Measurements from ENCODE around the gene PRSS35. TPM values are rescaled to one million over a fixed set of nuclear protein-coding genes. Genes with fewer than 3 reads are reported as not detected.
A peak's percentile ranks its signal among the peaks of the same experiment; 100 is the strongest.

Gene PRSS35, protein sequence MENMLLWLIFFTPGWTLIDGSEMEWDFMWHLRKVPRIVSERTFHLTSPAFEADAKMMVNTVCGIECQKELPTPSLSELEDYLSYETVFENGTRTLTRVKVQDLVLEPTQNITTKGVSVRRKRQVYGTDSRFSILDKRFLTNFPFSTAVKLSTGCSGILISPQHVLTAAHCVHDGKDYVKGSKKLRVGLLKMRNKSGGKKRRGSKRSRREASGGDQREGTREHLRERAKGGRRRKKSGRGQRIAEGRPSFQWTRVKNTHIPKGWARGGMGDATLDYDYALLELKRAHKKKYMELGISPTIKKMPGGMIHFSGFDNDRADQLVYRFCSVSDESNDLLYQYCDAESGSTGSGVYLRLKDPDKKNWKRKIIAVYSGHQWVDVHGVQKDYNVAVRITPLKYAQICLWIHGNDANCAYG
- 1 to 10 TPM in 1 of 4 donors, under 1 TPM in 3; 0.20 to 2.6 (median 0.57) TPM for total RNA-seq

DNA sequence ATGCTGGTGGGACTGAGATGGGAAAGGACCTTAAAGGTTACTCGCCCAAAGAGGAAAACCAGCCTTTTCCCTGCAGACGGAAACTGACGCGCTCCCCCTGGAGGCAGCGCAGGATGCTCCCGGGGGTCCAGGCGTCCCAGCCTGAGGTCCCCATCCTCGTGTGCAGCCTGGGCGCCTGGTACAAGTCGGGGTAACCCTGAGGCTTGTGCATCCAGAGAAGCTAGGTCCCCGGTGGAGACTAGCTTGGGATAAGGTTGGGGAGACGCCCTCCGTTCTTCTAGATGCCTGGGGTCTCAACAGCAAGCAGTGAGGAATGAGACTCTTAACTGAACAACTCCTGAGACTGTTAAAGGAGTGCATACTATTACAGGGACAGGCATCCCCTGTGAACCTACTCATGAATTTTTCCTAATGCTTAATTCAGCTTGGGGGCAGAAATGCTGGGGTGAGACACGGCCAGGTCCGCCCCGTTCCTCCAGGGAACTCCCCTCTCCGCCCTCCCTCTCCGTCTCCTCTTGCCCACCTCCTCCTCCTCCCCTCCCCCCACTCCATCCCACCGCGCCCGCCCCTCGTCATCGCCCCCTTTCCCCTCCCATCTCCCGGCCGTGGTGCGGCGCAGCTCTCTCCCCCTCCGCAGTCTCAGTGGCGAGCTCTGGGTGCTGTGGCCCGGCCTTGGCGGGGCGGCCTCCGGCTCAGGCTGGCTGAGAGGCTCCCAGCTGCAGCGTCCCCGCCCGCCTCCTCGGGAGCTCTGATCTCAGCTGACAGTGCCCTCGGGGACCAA, at the start of gene PRSS35:
PRSS35 (plus strand) TSS at position 634 of the 781 bp plus-strand sequence. CDS start 10,908 bp downstream, outside the sequence.
- TF ChIP-seq POLR2A (IDR thresholded peaks at IDR 0.05) (no peak), EP300 (IDR thresholded peaks at IDR 0.05) (no peak)
- TF ChIP-seq, protein P1, sequence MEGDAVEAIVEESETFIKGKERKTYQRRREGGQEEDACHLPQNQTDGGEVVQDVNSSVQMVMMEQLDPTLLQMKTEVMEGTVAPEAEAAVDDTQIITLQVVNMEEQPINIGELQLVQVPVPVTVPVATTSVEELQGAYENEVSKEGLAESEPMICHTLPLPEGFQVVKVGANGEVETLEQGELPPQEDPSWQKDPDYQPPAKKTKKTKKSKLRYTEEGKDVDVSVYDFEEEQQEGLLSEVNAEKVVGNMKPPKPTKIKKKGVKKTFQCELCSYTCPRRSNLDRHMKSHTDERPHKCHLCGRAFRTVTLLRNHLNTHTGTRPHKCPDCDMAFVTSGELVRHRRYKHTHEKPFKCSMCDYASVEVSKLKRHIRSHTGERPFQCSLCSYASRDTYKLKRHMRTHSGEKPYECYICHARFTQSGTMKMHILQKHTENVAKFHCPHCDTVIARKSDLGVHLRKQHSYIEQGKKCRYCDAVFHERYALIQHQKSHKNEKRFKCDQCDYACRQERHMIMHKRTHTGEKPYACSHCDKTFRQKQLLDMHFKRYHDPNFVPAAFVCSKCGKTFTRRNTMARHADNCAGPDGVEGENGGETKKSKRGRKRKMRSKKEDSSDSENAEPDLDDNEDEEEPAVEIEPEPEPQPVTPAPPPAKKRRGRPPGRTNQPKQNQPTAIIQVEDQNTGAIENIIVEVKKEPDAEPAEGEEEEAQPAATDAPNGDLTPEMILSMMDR (IDR thresholded peaks at IDR 0.05): peak; percentile 41 to 64 (median 57)
- no peak for DNase-seq (ENCODE audit: low spot score in 2 of 2)
- H3K4me1 ChIP-seq: peaks cover 0 to 25% (median 0%) of the 10 kb centered on the region in 4 donors
- 2 to 5% methylated on average over 24 to 38 of the region's 38 CpGs for WGBS, 2 donors
- H3K27me3 ChIP-seq: no peaks in the 10 kb centered on the region
- H3K4me3 ChIP-seq: peak within 1 kb of the TSS; percentile 33 to 57 (median 39)
- no peaks in the 10 kb centered on the region for H3K9me3 ChIP-seq
- peak within 1 kb of the TSS in 2 of 4 donors; percentile 8 to 66 for H3K27ac ChIP-seq
- no peaks in the 10 kb centered on the region for H3K36me3 ChIP-seq

DNA sequence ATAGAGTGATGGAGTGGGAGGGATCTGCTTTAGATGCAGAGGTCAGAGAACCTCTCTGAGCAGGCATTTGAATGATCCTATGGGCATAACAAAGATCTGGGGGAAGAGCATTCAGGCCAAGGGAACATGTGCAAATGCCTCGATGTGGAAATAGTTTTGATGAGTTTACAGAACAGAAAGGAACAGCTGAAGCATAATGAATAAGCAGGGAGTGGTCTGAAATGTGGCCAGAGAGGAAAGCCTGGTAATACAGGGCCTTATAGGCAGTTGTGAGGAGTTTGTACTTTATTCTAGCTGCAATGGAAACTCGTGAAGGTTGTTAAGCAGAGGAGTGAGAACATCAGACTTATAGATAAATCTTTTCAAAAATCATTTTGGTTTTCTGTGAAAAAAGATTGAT, 48.4 kb upstream of the PRSS35 start:
- whole genome bisulfite sequencing, 2 donors: 32 to 45% methylated on average over 2 of the region's 2 CpGs
- no peak overlapping the region for H3K4me3 ChIP-seq
- no peak overlapping the region for H3K27ac ChIP-seq
- H3K4me1 ChIP-seq: peaks cover 0 to 6% (median 0%) of the 10 kb centered on the region in 4 donors
- no peak for DNase-seq (ENCODE audit: low spot score in 2 of 2)
- TF ChIP-seq EP300 (IDR thresholded peaks at IDR 0.05): peak in 1 of 2 donors; percentile 45
- TF ChIP-seq, protein P1 (IDR thresholded peaks at IDR 0.05): no peak
- no peaks in the 10 kb centered on the region for H3K9me3 ChIP-seq
- H3K36me3 ChIP-seq: no peaks in the 10 kb centered on the region
- H3K27me3 ChIP-seq: no peaks in the 10 kb centered on the region

DNA sequence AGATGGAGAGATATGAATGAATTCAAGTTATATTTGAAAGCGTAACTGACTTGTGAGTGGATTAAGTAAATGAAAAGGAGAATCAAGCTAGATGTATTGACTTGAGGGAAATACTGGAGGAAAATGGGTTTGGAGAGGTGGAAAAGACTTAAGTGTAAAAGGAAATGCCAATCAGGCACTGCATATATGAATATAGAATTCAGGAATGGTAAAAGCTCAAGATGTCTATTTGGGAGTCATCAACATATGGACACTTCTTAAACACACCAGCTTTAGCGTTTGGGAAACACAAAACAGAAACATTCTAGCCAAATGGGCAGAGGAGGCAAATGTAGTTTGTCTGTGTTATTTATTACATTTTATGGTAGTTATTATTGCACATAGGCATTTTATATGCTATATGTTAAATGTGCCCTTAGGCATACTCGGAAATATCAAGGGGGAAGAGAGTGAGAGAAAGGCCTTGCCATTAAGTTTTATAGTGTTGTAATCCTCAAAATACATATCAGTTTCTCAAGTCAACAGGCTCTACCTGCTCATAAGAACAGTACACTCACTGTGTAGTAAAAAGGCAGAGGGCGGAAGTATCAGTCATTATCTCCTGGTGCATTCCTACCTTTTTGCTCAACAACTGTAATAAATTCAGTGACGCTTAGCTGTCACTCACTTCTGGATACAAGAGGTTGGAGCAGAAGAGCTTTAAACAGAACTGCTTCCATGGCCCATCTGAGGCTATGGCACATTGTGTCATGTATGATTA, 47.8 kb upstream of the PRSS35 start:
- Histone ChIP-seq H3K27ac (no peak overlapping the region), H3K4me3 (no peak overlapping the region), H3K9me3 (no peaks in the 10 kb centered on the region), H3K4me1 (peaks cover 0 to 5% (median 0%) of the 10 kb centered on the region in 4 donors), H3K27me3 (no peaks in the 10 kb centered on the region), H3K36me3 (no peaks in the 10 kb centered on the region)
- WGBS, 2 donors: 95% methylated on average over 5 of the region's 5 CpGs
- TF ChIP-seq, protein P1 (IDR thresholded peaks at IDR 0.05): no peak
- no peak for TF ChIP-seq EP300 (IDR thresholded peaks at IDR 0.05)
- no peak for TF ChIP-seq POLR2A (IDR thresholded peaks at IDR 0.05)
- DNase-seq (ENCODE audit: low spot score in 2 of 2): no peak

DNA sequence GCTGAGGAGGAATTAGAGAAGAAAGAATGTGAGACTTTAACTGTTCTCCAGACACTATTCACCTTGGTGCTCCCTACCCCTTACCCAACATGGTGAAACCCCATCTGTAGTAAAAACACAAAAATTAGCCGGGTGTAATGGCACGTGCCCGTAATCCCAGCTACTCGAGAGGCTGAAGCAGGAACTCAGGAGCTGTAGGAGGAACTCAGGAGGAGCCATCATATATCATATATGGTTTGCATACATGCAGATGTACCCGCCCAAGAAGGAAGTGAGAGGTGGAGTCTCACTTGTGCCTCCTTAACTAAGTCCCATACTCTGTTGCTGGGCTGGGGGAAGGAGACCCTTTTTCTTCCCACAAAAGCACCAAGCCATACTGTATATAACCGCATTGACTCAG, 46.0 kb upstream of the PRSS35 start:
- TF ChIP-seq EP300 (IDR thresholded peaks at IDR 0.05): no peak
- TF ChIP-seq POLR2A (IDR thresholded peaks at IDR 0.05): no peak
- TF ChIP-seq, protein P1 (IDR thresholded peaks at IDR 0.05): no peak
- no peak overlapping the region for H3K27ac ChIP-seq
- 88 to 90% methylated on average over 6 of the region's 6 CpGs for WGBS, 2 donors
- H3K4me3 ChIP-seq: no peak overlapping the region
- no peaks in the 10 kb centered on the region for H3K9me3 ChIP-seq
- H3K36me3 ChIP-seq: no peaks in the 10 kb centered on the region
- no peaks in the 10 kb centered on the region for H3K4me1 ChIP-seq
- no peak for DNase-seq (ENCODE audit: low spot score in 2 of 2)
- no peaks in the 10 kb centered on the region for H3K27me3 ChIP-seq
